Measurements from ENCODE around the gene MYO1C.

DNA sequence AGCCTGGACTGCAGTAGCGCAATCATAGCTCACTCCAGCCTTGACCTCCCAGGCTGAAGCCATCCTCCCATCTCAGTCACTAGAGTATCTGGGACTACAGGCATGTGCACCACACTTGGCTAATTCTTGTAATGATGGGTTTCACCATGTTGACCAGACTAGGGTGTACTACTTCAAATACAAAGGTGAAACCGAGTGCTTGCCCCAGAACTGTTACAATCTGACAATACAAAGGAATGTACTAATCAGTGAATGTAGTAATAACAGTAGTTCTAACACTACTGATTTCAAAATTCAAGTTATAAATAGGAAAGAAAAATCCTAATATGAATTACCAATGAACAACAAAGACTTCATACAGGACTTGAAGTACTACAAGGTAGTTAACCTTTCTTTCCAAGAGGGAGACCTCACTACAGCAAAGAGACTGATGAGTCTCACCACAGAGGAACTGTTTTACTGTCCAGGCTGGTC lies 60.8 kb downstream of the MYO1C start:
- TF ChIP-seq, protein P1, sequence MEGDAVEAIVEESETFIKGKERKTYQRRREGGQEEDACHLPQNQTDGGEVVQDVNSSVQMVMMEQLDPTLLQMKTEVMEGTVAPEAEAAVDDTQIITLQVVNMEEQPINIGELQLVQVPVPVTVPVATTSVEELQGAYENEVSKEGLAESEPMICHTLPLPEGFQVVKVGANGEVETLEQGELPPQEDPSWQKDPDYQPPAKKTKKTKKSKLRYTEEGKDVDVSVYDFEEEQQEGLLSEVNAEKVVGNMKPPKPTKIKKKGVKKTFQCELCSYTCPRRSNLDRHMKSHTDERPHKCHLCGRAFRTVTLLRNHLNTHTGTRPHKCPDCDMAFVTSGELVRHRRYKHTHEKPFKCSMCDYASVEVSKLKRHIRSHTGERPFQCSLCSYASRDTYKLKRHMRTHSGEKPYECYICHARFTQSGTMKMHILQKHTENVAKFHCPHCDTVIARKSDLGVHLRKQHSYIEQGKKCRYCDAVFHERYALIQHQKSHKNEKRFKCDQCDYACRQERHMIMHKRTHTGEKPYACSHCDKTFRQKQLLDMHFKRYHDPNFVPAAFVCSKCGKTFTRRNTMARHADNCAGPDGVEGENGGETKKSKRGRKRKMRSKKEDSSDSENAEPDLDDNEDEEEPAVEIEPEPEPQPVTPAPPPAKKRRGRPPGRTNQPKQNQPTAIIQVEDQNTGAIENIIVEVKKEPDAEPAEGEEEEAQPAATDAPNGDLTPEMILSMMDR (IDR thresholded peaks at IDR 0.05 in 8 of 11, conservative IDR thresholded peaks at IDR 0.05 in 3 of 11), result no peak
- TF ChIP-seq POLR2AphosphoS5 (IDR thresholded peaks at IDR 0.05), result no peak

Data from spleen (tissue), 7 donors.